GM18517 (cell line): ENCODE measurements around the gene PWP2.

Source experiments
- ATAC-seq: cut with Tn5 transposase; IDR thresholded peaks from one replicate; pipeline ENCODE4 v1.9.1; 2021; ENCODE audit warnings: mild to moderate bottlenecking, moderate library complexity; ENCODE audit not compliant: unreplicated experiment

Gene PWP2

DNA sequence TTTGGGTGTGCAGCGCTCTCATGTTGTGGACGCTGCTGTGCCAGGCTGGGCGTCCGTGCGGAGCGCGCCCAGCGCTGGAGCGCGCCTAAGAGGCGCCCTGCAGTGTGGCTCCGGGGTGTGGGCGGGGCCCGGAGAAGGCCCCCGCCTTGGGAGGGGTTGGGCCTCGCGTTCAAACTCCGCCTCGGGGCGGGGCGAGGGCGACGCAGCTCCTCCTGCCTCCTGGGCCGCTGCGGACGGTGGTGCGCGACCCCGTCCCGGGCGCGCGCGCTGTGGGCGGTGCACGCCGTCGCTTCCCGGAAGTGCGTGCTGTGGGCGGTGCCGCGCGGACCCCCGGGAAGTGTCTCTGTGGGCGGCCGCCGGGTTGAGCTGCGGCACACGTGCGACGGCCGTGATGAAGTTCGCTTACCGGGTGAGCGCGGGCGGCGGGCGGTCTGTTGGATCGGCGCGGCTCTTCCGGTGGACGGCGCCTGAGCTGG is at the start of gene PWP2:
Gene PWP2, plus strand, starts transcription at position 374 of the 476 bp plus-strand sequence. Its CDS starts 18 bp downstream, at position 392.
- ATAC-seq: peak; percentile 69

DNA sequence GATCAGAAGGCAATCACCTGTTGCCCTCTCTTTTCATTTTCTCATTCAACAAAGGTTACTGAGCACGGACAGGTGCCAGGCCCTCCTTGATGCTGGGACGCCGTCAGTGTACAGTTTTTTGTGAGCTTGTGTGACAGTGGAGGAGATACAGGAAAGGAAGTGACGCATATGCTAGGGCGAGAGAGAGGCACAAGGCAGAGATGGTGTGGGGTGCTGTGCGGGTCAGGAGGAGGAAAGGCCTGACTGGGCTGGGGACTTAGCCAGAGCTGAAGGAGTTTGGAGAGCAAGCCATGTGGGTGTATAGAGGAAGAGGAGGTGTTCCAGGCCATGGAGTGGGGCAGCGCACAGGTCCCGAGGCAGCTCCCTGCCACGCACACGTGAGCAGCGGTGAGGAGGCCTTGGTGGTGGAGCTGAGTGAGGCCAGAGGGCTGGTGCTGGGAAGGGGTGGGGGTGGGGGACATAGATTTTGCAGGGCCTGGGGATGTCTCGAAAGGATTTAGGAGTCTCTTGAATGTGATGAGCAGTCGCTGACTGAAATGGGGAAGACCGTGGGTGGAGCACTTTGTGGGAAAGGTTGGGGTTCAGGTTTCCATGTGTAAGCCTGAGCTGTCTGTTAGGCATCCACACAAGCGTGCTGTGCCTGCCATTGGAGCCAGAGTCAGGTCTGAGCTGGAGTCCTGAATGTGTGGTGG is 49.1 kb upstream of the PWP2 start:
- no peak for ATAC-seq

DNA sequence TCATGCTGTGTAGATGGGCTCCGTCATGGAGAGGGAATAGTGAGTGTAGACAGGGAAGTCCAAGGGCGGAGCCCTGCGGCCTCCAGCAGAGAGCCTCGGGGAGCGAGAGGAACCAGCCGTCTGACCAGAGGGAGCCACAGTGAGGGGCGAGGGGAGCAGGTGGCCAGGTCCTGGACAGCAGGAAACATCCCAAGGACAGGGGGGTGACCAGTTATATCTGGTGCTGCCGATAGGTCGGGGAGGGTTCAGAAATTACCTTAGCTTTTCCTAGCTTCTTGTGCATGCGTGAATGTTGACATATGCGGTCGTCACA is 48.6 kb upstream of the PWP2 start:
- no peak for ATAC-seq

DNA sequence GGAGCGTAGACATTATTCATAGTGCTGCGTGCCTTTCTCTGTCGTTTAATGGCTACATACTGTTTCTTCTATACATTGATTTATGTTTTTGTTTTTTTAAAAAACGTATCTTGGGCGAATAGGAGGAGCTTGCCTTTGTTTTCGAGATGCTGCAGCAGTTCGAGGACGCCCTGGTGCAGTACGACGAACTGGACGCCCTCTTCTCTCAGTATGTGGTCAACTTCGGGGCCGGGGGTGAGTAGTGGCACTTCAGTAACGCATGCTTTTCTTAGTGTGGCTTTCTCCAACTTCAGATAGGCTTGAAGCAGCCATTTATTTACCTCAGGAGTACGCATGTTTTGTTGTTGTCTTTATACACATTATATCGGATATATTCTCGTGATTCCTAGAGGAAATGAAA is 48.2 kb upstream of the PWP2 start:
- ATAC-seq: no peak

DNA sequence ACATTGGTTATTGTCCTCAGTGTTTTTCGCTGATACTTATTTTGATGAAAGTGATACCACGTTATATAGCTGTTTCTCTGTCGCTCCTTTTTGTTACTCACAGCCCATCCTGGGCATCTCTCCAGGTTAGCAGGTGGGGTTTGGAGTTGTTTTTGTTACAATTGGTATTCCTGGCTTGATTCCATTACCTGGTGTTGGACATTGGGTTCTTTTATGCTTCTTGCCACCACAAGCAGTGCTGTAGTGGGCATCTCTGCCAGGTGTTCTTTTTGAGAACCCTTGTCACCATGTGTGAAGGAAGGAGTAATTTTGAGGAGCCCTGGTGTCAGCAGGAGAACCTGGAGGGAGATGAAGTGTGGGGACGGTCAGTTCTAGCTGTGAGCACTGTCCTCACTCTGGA is 47.5 kb upstream of the PWP2 start:
- no peak for ATAC-seq

DNA sequence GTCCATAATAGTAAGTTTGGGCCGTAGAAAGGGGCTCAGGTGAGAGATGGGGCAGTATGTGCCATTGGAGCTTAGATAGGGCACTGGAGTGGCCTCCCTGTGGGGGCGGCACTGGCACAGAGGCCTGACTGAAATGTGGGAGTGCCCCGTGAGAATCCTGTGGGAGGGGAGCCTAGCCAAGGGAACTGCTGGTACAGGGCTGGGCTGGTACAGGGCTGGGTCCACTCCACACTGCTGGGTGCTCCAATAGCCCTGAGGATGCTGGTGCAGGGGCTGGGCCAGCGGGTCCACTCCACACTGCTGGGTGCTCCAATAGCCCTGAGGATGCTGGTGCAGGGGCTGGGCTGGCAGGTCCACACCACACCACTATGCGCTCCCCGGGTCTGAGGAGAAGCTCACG is 44.8 kb upstream of the PWP2 start:
- ATAC-seq: no peak

DNA sequence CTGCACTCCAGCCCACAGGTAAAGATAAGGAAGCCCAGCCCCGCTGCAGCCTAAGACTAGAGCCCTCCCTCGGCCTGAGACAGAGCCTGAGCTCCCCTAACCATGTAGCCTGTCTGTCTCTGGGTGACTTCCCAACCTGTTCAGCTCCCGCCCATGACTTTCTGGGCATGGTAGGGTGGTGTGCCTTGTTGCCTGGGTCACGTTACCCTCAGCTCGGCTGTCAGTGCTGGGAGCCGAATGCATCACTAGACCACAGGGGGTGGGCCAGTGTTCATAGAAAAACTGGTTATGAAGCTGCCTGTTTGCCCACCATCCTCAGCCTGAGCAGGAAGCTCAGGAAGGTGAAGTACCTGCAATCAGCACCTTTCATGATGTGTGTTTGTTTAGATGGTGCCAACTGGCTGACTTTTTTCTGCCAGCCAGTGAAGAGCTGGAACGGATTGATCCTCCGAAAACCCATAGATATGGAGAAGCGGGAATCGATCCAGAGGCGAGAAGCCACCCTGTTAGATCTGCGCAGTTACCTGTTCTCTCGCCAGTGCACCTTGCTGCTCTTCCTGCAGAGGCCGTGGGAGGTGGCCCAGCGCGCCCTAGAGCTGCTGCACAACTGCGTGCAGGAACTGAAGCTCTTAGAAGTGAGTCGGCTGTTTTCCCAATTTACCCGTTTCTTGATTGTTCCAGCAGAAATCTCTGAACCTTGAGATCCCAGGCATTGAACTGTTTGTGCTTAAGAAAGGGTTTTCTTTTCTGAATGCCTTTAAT is 43.9 kb upstream of the PWP2 start:
- ATAC-seq: no peak

DNA sequence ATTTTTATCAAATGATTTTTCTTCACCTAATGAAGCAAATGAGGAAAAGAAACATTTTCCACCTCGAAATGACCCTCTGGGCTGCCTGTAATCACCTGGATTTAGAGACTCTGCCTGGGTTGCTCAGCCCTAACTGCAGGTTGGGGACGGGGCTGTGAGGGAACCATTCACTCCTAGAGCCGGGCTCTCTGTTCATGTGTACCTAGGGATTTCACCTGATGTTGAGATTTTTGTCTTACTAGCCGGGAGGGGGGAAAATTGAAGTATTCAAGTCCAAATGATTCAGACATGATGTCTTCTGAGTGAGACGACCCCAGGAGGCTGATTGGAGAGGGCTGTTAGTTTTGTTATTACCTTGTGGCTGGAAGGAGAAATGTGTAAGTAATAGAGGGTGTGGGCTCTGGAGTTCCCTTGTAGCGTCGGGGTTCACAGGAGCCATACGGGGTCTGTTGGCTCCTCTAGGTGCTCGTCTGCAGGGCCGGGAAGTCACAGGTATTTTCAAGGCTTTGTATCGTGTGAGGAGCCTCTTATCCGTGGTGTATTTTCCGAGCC is 42.3 kb upstream of the PWP2 start:
- no peak for ATAC-seq

DNA sequence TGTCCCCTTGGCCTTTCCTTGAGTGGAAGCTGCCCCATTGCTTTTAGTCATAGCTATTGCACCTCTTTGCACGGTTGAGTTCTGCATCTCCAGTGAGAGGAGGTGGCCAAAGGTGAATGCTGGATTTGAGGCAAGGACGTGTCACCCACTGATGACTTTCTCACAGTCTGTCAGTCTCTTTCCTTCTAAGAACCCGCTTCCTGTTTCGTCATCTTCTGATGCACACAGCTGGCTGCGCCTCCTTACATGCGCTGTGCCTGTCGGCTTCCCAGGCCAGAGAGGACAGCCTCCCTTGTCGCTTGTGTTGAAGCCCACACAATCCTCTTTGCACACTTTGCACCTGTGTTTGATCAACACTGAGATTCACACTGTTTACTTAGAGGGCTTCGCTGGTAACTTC is 41.8 kb upstream of the PWP2 start:
- no peak for ATAC-seq

DNA sequence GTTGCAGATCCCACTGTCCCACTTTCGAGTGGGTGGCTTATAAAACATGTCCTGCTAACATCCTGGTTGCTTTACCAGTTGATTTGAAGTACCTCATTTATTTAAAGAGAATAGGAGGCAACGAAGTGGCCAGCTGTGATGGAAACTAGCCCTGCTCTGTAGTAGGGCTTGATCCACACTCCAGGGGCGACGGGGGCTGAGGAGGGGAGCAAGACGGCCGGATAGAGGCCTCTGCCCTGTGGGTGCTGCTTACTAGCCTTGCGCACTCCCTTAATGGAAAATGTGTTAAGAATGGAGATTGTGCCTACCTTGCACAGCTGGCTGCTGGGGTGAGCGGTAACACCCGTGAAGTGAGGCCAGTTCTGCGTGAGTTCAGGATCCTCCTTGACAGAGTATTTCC is 41.1 kb upstream of the PWP2 start:
- no peak for ATAC-seq

DNA sequence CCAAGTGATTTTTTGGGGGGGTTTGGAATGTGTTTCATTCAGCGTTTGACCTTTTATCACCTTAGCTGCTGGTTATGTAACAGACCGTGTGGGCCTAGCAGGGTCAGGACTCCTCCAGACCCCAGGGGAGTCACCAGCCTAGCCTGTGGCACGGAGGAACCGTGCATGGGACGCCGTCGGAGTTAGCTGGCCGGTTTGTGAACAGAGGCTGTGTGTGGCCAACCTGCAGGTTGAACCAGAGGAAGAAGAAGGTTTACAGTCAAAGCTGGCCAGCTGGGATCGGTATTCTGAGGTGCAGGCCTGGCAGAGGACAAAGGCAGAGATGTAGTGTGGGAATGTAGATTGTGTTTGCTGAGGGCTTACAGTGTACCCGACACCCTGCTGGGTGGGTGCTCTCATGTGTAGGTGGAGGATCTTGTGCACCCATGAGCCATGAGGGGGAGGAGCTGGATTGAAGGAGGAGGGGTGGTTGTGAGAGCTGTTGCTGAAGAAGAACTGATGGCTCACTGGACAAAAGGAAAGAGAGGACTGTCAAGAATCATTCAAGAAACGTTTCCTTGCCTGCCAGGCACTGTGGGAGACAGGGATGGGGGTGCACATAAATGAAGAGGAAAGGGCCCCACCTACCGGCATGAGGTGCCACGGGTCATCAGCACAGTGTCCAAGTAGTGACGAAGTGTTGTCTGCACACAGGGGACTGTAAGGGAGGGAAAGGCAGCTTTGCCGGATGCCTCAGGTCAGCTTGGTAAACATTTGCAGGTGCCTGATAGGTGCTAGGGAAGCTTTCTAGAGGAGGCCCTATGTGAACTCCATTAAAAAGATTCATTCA is 40.0 kb upstream of the PWP2 start:
- no peak for ATAC-seq

DNA sequence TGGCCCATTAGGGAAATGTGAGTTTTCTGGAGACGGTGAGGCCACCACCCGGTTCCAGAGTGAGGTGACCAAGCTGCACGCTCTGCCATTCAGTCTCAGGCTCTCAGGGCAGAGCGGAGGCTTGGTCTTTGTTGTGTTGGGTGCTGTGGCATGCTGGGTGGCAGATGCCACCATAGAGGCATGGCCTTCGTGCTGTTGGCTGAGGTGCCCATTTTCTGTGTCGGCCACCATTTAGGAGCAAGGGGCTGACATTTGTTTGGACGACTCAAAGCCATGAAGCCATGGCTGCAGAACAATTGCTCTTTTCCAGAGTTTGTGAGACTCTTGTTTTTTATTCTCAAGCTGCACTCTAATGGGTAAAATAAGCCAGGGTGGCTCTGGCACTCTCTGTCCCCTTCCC is 36.8 kb upstream of the PWP2 start:
- ATAC-seq: no peak

DNA sequence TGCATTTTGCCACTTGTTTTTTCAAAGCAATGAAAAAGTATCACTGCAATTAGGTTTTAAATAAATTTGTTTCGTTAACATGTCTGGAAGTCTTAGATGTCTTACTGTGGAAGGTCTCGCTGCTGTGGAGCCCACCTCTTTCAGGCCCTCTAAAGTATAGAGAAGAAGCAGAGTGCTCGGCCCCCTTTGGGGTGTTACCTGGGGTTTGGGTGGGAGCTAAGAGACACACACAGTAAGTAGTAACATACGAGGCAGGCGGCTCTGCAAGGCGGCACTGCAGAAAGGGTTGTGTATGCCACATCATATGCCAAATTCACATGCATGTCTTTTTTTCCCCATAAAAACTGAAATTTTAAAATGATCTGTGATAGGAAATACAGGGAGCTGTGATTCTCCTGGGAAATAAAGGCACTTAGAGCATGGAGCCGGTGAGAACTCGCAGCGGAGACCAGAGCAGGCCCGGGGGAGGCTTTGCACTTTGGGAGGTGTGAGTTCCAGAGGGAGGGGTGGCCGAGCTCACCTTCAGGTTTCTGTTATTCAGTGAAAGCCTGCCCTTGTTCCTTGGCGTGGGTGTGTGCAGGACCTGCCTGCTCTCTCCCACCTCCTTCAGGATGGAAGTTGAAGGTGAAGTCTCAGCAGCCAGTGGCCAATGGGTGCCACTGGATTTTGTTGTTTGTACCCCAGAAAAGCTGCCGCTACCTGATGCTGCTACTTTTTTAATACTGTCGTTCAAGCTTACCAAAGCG is 35.7 kb upstream of the PWP2 start:
- no peak for ATAC-seq

DNA sequence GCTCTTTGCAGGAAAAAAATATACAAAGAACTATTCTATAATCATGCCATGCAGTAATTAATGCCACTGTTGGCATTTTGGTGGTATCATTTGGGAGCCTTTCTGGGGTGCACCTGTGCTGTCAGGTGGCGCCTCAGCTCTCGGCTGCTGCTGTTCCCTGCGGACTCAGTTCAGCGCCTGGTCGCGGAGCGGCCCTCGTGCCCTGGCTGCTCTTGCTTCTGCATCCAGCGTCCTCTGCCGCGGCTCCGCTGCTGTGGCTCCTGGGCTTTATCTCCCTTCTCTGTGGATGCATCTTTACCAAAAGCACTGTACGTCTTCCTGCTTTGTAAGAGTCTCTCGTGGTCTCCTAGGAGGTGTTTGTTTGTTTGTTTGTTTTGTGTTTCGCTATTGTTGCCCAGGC is 35.1 kb upstream of the PWP2 start:
- no peak for ATAC-seq

DNA sequence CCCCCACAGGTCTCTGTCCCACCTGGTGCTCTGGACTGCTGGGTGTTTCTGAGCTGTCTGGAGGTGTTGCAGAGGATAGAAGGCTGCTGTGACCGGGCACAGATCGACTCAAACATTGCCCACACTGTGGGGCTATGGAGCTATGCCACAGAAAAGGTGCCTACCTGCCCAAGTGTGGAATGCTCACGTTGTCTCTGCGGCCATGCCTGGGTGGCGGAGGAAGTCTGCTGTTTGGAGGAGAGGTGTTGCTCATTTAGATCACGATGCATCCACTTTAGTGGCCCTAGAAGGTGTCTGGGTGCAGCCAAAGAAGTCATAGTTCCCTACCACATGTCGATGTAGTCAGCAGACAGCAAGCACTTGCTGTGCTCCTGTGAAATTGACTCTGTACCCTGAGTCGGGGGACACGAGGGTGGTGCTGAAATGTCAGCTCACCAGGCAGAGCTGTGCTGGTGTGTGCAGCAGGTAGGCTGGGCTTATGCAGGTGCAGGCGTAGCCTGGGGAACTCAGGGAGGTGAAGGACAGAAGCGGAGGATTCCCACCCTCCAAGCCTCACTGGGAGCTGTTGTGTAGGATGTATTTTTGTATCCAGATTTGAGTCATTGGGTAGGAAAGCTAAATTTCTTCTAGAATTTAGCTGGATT is 32.8 kb upstream of the PWP2 start:
- no peak for ATAC-seq

DNA sequence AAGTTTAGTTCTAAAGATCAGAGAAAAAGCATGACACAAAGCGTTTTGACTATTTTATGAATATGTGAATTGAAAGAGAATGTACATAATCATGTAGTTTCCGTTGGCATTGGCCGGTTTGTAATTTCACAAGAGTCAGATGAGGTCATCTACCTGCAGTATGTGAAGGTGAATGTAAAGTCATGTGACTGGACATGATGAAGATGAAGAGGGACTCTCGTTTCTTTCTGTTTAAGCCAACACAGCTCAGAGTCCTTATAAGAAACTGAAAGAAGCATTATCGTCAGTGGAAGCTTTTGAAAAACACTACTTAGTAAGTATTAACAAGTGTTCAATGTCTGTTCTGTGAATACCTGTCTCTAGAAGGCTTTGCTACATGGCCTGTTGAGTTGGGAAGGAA is 30.9 kb upstream of the PWP2 start:
- ATAC-seq: no peak

DNA sequence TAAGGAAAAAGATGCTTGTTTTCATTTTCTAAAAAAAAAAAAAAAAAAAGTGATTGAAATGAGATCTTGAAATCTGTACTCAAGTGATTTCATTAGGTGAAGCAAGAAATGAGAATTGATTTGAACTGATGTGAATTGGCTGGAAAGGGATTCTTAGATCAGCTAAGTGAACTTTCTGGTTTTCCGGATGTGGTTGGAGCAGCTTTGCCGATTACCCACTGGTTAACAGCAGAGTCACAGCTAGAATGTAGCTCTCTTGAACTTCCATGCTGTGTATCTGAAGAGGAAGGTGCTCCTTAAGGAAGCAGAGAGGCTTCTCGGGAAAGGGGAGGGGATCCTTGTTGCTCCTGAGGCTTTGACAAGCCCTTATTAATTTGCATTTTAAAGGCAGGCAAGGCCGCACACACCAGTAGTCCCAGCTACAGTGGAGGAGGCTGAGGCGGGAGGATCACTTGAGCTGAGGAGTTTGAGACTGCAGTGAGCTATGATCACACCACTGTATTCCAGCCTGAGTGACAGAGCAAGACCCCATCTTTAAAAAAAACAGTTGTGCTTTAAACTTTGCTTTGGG is 28.7 kb upstream of the PWP2 start:
- ATAC-seq: no peak

DNA sequence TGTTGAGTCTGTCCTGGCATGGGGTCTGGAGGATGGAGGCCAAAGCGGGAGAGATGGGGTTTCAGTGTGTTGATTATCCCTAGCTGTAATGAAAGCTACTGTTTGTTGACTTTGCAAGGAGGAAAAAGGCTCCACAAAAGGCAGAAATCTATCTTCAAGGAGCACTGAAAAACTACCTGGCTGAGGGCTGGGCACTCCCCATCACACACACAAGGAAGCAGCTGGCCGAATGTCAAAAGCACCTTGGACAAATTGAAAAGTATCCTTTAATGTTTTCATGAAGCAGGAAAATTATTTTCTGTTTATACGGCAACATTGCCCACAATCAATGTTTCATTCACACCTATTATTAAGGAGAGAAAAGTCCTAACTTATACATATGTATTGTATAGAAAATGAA is 27.8 kb upstream of the PWP2 start:
- no peak for ATAC-seq

DNA sequence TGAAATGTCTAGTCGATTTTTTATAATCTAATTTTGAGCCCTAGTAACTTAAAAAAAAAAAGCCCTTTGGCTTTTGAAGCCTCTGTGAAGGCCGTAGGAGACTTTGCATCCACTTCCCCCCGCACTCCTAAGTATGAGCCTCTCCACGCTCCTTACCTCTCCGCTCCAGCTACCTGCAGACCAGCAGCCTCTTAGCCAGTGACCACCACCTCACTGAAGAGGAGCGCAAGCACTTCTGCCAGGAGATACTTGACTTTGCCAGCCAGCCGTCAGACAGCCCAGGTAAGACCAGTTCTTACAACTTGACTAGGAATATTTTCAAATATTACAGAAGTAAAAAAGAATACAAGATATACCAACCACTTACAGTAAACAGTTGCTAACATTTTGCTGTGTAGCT is 27.4 kb upstream of the PWP2 start:
- ATAC-seq: no peak
